Measurements from ENCODE around the gene SCAND1.
"Not testable (repeated sequence)": the region's sequence is repeated elsewhere in the genome, so short reads cannot be mapped to it uniquely, and the experiment has no call there.

- TF ChIP-seq ZNF274 (IDR thresholded peaks at IDR 0.05; ENCODE audit: low read depth, low read length); YY1 (IDR thresholded peaks at IDR 0.05; ENCODE audit: insufficient read depth, insufficient read length): not testable (repeated sequence)
These were observed 5.0 kb upstream of the SCAND1 start for GRCh38 chr20:35959291-35959690.
